ENCODE measurements around the gene BABAM2.

The BABAM2 gene

DNA sequence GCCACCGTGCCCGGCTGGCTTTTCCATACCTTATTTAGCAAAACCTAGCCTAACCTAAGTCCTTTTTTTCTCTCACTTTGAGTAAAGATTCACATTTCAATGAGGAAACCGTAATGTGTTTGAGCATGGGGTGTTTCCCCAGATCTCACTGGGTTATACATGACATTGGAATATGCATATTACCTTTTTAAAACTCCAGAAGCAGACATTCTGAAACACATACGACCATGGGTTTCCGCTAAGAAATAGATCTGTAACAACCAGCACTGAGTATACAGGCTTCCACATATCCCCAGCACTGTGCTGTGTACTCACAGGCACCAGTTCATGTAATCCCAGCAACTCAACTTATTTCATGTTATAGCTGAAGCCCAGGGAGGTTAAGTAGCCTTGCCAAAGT lies 461.1 kb downstream of the BABAM2 start:
- TF ChIP-seq, protein P1, sequence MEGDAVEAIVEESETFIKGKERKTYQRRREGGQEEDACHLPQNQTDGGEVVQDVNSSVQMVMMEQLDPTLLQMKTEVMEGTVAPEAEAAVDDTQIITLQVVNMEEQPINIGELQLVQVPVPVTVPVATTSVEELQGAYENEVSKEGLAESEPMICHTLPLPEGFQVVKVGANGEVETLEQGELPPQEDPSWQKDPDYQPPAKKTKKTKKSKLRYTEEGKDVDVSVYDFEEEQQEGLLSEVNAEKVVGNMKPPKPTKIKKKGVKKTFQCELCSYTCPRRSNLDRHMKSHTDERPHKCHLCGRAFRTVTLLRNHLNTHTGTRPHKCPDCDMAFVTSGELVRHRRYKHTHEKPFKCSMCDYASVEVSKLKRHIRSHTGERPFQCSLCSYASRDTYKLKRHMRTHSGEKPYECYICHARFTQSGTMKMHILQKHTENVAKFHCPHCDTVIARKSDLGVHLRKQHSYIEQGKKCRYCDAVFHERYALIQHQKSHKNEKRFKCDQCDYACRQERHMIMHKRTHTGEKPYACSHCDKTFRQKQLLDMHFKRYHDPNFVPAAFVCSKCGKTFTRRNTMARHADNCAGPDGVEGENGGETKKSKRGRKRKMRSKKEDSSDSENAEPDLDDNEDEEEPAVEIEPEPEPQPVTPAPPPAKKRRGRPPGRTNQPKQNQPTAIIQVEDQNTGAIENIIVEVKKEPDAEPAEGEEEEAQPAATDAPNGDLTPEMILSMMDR (conservative IDR thresholded peaks at IDR 0.05; ENCODE audit: control insufficient read depth, insufficient read depth, low read depth, low read length), result no peak
- DNase-seq (ENCODE audit: low read depth), result no peak
- H3K4me3 ChIP-seq (ENCODE audit: control insufficient read depth, low read depth, low read length), result no peak overlapping the region

DNA sequence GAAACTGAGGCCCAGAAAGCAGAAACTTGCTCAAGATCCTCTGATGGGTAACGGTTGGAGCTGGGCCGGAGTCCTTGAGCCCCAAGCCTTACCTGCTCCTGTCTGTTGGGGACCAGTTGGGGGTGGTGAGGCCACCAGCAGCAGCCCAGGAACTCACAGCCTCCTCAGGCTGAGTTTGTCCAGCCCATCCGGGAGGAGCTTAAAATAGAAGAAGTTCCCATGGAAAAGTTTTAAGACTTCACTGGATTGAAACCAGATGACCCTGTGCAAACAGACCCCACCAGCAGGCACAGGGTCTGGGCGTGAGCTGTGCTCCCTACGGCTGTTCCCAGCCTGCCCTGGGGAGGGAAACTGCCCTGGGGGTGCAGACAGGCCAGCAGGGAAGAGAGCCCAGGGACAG lies 461.6 kb downstream of the BABAM2 start:
- no peak for DNase-seq (ENCODE audit: low read depth)

DNA sequence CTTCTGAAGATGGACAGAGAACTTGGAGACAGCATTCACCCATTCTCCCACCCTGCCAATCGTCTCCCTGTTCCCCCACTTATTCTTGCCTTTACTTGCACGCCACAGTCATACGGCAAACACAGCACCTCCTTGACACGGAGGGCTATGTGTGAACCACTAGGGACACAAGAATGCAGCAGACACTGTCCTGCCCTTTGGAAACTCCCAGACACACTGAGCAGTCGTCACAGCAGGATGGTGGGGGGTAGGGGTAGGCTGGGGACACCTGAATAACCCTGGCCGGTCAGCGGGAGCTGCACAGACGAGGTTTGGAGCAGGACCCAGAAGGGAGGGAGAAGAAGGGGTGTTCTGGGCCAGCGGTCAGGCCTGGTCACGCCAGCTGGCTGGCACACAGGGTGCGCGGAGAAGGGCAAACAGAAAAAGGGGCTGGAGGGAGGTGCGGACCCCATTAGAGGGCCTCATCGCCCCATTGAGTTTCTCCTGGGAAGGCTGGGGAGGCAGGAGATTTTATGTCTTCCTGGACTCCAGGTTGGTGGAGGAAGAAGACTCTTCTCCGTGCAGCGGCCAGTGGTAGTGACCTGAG lies 462.2 kb downstream of the BABAM2 start:
- DNase-seq (ENCODE audit: low read depth), result no peak
- TF ChIP-seq, protein P1 (conservative IDR thresholded peaks at IDR 0.05; ENCODE audit: control insufficient read depth, insufficient read depth, low read depth, low read length), result no peak
- no peak overlapping the region for H3K4me3 ChIP-seq (ENCODE audit: control insufficient read depth, low read depth, low read length)

More for the DNA sequence above, 461.6 kb downstream of the BABAM2 start:
- TF ChIP-seq, protein P1 (conservative IDR thresholded peaks at IDR 0.05; ENCODE audit: control insufficient read depth, insufficient read depth, low read depth, low read length), result no peak
- no peak overlapping the region for H3K4me3 ChIP-seq (ENCODE audit: control insufficient read depth, low read depth, low read length)

DNA sequence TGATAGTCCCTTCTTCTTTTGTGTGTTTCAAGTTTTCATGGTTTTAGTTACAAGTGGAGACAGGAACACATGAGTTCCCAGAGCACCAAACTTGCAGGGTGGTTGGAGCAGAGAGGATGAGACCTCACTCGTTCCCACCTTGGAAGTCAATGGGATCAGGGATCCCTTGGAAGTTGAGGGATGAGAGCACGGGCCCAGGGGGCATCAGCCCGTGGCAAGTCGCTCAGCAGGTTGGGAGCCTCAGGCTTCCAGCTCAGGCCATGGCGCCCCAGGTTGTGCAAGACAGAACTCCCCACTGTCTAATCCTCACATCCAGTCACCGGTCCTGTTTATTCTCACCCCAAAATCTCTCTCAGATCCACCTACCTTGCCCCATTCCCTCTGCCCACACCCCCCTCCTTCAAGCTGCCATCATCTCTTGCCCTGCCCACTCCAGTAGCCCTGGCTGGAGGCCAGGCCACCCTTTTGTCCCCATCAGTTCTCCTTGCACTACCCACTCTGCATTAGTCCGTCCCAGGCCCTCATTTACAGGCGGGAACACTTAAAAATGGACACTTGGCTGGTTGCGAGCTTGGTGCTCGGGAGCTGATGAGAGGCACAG lies 464.5 kb downstream of the BABAM2 start:
- DNase-seq (ENCODE audit: low read depth), result no peak
- TF ChIP-seq, protein P1 (conservative IDR thresholded peaks at IDR 0.05; ENCODE audit: control insufficient read depth, insufficient read depth, low read depth, low read length), result no peak

DNA sequence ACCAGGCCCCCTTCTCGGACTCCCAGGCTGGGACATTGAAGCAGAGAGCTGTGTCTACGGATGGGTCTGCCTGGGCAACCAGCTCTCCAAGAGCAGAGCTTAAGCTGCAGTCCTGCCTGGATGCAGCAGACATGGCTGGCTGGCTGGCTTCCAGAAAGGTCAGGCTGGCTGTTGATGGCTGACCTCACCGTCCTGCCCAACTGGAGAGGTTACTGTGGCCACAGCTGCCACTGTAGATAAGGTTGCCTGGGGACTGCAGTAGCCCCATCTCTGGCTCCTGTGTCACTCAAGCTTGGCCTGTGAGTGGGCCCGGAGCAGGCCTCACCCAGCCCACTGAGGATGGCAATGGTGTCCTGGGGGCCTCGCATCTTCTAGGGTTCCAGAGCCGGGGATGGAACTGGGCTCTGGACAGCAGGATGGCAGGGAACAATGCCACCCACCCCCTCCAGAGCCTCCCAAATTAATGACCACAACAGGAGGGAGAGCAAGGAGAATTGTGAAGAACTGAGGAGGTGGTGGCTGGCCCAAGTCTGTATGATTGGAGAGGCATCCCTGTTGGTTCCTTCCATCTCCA lies 465.1 kb downstream of the BABAM2 start:
- no peak overlapping the region for H3K4me3 ChIP-seq (ENCODE audit: control insufficient read depth, low read depth, low read length)
- TF ChIP-seq, protein P1 (conservative IDR thresholded peaks at IDR 0.05; ENCODE audit: control insufficient read depth, insufficient read depth, low read depth, low read length), result no peak
- DNase-seq (ENCODE audit: low read depth), result no peak

More for the DNA sequence above, 464.5 kb downstream of the BABAM2 start:
- no peak overlapping the region for H3K4me3 ChIP-seq (ENCODE audit: control insufficient read depth, low read depth, low read length)

DNA sequence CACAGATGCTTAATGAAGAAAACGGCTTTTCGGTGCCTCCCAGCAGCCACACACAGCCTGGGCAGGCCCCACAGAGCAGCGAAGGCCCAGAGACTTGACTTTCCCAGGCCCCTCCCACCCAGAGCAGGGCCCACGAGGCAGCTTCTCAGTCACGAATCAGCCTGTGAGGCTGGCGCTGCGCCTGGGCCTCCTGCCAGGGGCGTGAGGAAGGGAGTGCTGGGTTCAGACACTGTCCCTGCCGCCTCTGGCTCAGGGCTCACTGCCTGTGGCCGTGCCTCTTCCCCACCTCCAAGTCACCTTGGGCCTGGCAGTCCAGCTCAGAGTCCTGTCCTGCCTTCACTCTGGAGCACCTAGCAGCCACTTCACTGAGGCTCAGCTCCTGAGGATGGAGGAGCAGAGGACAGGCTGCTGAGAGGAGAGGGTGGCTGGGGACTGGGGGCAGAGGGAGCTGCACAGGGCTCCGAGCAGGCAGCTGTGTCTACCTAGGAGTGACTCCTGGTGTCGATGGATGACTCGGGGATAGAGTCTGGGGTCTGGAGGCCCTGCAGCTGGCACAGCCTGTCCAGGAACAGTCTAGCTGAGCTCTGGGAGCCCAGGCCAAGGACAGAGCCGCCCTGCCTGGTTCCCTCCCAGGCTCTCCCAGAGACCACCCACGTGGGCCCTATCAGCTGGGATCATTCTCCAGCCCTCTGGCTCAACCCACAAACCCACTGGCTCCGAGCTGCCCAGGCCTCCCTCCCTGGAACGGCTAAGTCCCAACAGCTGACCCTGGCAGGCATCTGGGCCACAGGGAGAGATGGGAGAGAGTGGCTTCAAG lies 465.8 kb downstream of the BABAM2 start:
- no peak overlapping the region for H3K4me3 ChIP-seq (ENCODE audit: control insufficient read depth, low read depth, low read length)
- TF ChIP-seq, protein P1 (conservative IDR thresholded peaks at IDR 0.05; ENCODE audit: control insufficient read depth, insufficient read depth, low read depth, low read length), result no peak
- peak; percentile 82 for DNase-seq (ENCODE audit: low read depth)
